GM12874 (cell line): Measurements from ENCODE around the gene EGFL7.

Experiments
- CTCF ChIP-seq: IDR thresholded peaks from 2 replicates; pipeline ENCODE4 v1.5.1; 2011; ENCODE audit warnings: low read depth, mild to moderate bottlenecking, control low read depth, low read length, moderate library complexity; ENCODE audit not compliant: insufficient read depth

Gene EGFL7

GRCh38 chr9:136701668-136702053, 38.9 kb downstream of the EGFL7 start:
- no peak for TF ChIP-seq CTCF

- TF ChIP-seq CTCF: no peak
Measured at GRCh38 chr9:136703276-136703860, 40.7 kb downstream of the EGFL7 start.

GRCh38 chr9:136705564-136705963, 42.8 kb downstream of the EGFL7 start:
- TF ChIP-seq CTCF: no peak

GRCh38 chr9:136707011-136707410, 44.3 kb downstream of the EGFL7 start:
- no peak for TF ChIP-seq CTCF

DNA sequence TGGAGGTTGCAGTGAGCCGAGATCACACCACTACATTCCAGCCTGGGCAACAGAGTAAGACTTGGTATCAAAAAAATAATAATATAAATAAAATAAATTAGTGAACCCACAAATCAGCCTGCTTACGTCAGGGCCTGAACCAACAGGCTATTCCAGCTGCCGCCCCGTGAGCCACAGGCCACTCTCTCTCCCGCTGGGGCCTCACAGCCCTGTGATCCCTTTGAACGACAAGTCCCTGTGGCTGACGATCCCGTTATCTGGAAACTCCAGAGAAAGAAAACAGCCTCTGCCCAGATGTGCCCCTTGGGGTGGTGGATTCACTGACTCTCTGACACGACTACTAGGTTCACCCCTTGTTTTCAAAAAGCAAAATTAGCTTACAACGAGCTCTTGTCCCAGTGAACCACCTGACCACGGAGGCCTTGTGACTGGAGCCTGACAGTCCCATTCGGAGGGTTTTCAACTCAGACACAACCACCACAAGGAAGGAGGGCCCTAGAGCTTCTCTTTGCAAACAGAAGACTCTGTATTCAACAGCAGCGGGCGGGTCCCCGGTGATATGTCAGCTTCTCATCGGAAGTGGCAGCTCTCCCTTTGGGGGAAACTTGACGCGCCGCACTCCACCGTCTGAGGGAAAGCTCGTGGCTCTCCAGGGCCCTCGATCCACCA, 45.3 kb downstream of the EGFL7 start:
- TF ChIP-seq CTCF: no peak

- no peak for TF ChIP-seq CTCF
Measured at GRCh38 chr9:136709454-136710109, 46.9 kb downstream of the EGFL7 start.

GRCh38 chr9:136710543-136710942, 47.8 kb downstream of the EGFL7 start:
- TF ChIP-seq CTCF: no peak
